ENCODE results near the gene PASD1. TPM values are rescaled to one million over a fixed set of nuclear protein-coding genes. Genes with fewer than 3 reads are reported as not detected.

Gene PASD1
- total RNA-seq, 1 donor, result not detected

DNA sequence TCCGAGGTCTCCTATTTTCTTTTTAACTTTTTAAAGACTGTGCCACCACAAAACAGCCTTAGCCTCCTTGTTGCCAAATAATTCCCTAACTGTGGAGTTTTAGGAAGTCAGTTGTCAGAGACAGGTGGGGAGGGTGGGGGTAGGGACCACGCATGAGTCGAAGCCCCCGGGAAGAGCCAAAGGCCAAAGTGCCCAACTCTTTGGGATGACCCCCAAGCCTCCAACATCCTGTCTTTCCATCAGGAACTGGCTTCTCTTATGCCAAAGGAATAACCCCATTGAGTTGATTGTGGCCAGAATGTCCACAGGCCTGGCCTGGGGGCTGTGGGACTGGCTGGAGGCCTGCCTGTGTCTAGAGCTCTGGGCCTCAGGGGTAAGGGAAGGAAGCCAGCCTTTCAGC is 137.6 kb downstream of the PASD1 start:
- TF ChIP-seq, protein P1, sequence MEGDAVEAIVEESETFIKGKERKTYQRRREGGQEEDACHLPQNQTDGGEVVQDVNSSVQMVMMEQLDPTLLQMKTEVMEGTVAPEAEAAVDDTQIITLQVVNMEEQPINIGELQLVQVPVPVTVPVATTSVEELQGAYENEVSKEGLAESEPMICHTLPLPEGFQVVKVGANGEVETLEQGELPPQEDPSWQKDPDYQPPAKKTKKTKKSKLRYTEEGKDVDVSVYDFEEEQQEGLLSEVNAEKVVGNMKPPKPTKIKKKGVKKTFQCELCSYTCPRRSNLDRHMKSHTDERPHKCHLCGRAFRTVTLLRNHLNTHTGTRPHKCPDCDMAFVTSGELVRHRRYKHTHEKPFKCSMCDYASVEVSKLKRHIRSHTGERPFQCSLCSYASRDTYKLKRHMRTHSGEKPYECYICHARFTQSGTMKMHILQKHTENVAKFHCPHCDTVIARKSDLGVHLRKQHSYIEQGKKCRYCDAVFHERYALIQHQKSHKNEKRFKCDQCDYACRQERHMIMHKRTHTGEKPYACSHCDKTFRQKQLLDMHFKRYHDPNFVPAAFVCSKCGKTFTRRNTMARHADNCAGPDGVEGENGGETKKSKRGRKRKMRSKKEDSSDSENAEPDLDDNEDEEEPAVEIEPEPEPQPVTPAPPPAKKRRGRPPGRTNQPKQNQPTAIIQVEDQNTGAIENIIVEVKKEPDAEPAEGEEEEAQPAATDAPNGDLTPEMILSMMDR (IDR thresholded peaks at IDR 0.05; ENCODE audit: insufficient read depth, low read depth, low read length), result no peak
- no peak for DNase-seq (ENCODE audit: low read depth)
- H3K4me3 ChIP-seq (ENCODE audit: low read depth, low read length), result no peak overlapping the region

DNA sequence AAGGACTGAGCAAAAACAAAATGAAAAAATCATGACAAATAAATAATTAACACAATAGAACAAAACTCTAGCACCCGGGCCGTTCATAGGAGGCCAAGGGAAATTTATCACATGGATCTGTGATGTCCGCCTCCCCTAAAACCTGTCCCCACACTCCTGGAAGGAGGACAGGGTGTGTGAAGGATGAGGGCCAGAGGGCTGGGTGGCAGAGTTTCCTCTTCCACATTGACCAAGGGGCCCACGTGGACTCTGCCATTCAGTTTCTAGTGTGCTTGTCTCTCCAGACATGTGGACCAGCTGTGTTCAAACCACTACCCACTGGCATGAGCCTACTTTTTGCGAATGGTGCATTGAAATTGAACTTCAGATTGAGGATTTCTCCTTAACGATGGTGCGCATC is 138.1 kb downstream of the PASD1 start:
- TF ChIP-seq, protein P1 (IDR thresholded peaks at IDR 0.05; ENCODE audit: insufficient read depth, low read depth, low read length), result no peak
- no peak overlapping the region for H3K4me3 ChIP-seq (ENCODE audit: low read depth, low read length)
- no peak for DNase-seq (ENCODE audit: low read depth)

DNA sequence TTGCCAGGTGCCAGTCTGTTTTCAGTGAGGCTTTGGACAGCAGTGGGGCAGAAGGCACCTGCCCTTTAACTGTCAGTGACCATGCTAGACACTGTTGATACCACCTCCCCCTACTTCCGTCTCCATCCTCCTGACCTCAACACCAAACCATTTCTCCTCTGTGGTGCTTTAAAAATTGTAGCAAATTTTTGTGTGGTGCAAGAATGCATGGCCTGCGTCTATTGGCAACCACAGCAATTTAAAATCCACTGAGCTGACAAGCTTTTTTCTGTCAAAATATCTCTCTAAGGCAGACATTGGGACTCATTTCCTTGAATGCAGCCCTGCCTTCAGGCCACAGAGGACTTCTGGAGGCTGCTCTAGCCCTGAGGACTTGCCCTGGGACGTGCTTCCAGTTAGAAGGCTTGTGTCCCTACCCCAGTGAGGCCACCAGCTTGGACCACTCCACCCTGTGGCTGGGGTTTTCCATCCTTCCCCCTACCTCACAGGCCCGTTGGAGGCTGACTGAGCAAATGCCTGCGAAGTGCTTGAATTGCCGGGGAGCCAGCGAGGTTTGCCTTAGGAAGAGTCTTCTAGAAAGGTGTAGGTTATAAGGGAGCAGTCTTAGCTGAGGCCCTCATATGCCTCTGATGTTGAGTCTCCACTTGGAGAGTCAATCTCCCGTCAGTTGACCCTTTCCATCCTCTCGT is 138.7 kb downstream of the PASD1 start:
- DNase-seq (ENCODE audit: low read depth), result no peak
- no peak overlapping the region for H3K4me3 ChIP-seq (ENCODE audit: low read depth, low read length)
- TF ChIP-seq, protein P1 (IDR thresholded peaks at IDR 0.05; ENCODE audit: insufficient read depth, low read depth, low read length), result no peak

DNA sequence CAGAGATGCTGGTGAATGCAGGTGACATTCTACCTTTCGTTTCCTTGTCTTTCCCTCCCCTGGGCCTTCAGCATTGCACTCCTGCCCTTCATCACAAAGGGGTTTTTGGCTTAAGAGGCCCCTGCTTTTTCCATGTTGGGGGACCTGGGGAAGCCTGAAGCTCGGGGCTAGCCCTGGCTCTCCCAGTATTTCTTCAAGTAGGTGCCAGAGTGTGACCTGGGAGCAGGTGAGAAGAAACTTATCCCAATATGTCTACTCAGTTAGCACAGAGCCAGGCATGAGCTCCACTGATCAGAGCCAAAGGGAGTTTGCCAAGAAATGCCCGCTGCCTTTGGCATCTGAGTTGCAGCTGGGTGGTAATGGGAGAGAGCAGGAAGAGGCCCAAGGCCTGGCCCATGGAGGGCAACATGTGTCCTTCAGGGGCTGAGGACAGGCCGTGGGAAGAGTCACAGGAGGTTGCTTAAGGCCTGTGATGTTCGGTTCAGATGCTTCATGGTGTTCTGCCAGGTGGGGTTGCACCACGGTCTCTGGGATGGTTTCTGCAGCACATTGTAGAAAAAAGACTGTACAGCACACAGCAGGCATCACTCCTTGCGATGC is 139.4 kb downstream of the PASD1 start:
- TF ChIP-seq, protein P1 (IDR thresholded peaks at IDR 0.05; ENCODE audit: insufficient read depth, low read depth, low read length), result no peak
- DNase-seq (ENCODE audit: low read depth), result no peak
- no peak overlapping the region for H3K4me3 ChIP-seq (ENCODE audit: low read depth, low read length)

DNA sequence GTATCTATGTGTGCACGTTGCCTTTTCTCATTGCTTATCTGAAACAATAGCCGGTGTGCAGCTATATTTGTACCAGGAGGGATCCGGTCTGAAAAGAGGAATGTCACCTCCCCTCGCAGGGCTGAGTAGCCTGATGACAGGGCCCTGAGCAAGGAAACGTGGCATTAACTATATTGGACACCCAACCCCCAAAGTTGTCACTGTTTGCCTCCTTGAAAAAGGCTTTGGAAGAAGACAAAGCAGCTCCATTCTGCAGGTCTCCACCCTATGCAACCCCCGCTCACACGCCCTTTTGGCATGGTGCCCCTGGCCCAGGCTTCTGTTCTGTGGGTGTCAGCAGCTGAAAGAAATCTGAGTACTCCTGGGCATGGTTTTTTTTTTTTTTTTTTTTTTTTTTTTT is 140.0 kb downstream of the PASD1 start:
- H3K4me3 ChIP-seq (ENCODE audit: low read depth, low read length), result no peak overlapping the region
- TF ChIP-seq, protein P1 (IDR thresholded peaks at IDR 0.05; ENCODE audit: insufficient read depth, low read depth, low read length), result no peak
- no peak for DNase-seq (ENCODE audit: low read depth)

DNA sequence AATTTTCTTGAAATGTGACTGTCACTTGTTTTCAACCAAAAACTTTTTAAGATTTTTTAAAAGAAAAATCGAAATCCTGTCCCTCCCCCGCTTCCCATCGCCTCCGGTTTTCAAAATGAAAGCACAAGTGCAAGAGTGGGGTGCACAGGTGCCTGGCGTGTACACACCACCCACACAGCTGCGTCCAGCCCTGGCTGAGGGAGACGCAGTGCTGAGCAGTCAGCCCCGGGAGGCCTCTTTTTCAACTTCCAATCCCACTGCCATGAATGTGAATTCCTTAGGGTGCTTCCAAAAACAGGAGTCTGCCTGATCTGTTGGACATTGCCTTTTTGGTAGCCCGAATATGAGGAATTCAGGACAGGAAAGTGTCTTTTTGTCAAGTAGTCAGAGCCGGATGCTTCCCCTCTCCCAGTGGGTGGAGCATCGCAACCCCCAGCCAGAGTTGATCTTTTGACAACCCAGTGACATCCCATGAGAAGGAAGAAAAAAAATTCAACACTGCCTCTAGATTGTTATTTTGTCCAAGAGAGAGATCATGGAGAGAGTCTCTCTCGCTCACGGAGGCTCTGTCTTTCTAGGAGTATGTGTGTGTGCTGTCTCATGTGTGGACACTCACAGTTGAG is 140.7 kb downstream of the PASD1 start:
- TF ChIP-seq, protein P1 (IDR thresholded peaks at IDR 0.05; ENCODE audit: insufficient read depth, low read depth, low read length), result no peak
- no peak for DNase-seq (ENCODE audit: low read depth)
- no peak overlapping the region for H3K4me3 ChIP-seq (ENCODE audit: low read depth, low read length)

Data from fibroblast of villous mesenchyme (primary cell).